Mesodermal cell (in vitro differentiated cells): ENCODE results near the gene EMC6.
"Not testable (repeated sequence)": the region's sequence is repeated elsewhere in the genome, so short reads cannot be mapped to it uniquely, and the experiment has no call there.

Experiments
- H3K27ac ChIP-seq: 2 replicates; pipeline ENCODE4 v1.7.0; 2013; ENCODE audit warnings: mild to moderate bottlenecking, low read depth, low read length, moderate library complexity; ENCODE audit not compliant: severe bottlenecking
- H3K36me3 ChIP-seq: 2 replicates; pipeline ENCODE4 v1.7.1; 2013; ENCODE audit warnings: mild to moderate bottlenecking, low read length, moderate library complexity; ENCODE audit not compliant: control insufficient read depth, insufficient read depth
- H3K4me1 ChIP-seq: one replicate; pipeline ENCODE4 v1.7.1; 2013; ENCODE audit warnings: mild to moderate bottlenecking, low read length; ENCODE audit not compliant: insufficient read depth, control insufficient read depth, poor library complexity, severe bottlenecking
- H3K4me3 ChIP-seq: 2 replicates; pipeline ENCODE4 v1.7.0; 2013; ENCODE audit warnings: low read length, control low read depth, mild to moderate bottlenecking; ENCODE audit not compliant: insufficient read depth, poor library complexity, severe bottlenecking; ENCODE audit errors: extremely low read depth
- H3K9me3 ChIP-seq: 2 replicates; pipeline ENCODE4 v1.7.1; 2013; ENCODE audit warnings: mild to moderate bottlenecking, low read length, moderate library complexity; ENCODE audit not compliant: control insufficient read depth
- WGBS, 2 experiments: methylation state at CpG; one replicate each; pipeline ENCODE4 v1.1.5; 2013; ENCODE audit warnings: missing lambda C conversion rate in 2 of 2; ENCODE audit not compliant: insufficient coverage in 2 of 2; 5-methylcytosine and 5-hydroxymethylcytosine counted together

Gene EMC6

DNA sequence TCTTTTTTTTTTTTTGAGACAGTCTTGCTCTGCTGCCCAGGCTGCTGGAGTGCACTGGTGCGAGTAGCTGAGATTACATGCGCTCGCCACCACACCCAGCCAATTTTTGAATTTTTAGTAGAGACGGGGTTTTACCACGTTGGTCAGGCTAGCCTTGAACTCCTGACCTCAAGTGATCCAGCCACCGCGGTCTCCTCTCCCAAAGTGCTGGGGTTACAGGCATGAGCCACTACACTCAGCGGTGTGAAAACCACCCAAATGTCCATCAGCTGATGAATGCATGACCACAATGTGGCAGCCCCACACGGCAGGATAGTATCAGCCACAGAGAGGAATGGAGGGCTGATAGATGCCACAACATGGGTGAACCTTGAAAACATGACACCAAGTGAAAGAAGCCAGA, 25.2 kb downstream of the EMC6 start:
- Histone ChIP-seq H3K9me3 (peaks cover 8% of the 10 kb centered on the region), H3K4me3 (no peak overlapping the region), H3K4me1 (peaks cover 8% of the 10 kb centered on the region), H3K36me3 (no peaks in the 10 kb centered on the region), H3K27ac (no peak overlapping the region)
- WGBS, 2 experiments = 93 to 94% methylated on average over 8 to 9 of the region's 9 CpGs

DNA sequence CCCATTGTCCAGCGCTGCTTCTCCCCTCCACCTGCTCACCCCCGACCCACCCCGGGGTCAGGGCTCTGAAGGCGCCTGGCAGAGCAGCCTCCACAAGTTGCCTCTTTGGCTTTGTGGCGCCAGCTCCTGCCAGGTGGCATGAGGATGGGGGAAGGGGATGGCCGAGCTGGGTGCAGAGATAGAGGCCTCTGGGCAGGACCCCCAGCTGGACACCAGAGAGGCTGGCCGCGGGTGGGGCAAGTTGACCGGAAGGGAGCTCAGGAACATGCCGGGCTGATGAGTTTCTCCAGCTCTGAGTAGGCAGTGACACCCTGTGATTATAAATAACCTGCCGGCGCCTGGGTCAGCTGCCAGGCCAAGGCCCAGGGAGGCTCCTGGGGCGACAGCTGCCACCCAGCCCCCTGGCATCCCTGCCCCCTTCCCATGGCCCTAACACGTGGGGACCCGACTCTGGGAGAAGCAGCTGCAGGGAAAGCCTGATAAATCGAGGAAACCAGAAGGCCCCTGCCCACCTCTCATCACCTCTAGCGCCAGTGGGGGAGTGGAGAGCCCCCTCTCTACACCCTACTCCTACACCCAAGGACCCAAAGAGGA, 26.6 kb downstream of the EMC6 start:
- Histone ChIP-seq H3K27ac (no peak overlapping the region), H3K4me3 (peak overlapping the region; percentile 36), H3K36me3 (no peaks in the 10 kb centered on the region), H3K9me3 (peaks cover 8% of the 10 kb centered on the region), H3K4me1 (peaks cover 8% of the 10 kb centered on the region)
- 19 to 32% methylated on average over 9 to 13 of the region's 17 CpGs for WGBS, 2 experiments

DNA sequence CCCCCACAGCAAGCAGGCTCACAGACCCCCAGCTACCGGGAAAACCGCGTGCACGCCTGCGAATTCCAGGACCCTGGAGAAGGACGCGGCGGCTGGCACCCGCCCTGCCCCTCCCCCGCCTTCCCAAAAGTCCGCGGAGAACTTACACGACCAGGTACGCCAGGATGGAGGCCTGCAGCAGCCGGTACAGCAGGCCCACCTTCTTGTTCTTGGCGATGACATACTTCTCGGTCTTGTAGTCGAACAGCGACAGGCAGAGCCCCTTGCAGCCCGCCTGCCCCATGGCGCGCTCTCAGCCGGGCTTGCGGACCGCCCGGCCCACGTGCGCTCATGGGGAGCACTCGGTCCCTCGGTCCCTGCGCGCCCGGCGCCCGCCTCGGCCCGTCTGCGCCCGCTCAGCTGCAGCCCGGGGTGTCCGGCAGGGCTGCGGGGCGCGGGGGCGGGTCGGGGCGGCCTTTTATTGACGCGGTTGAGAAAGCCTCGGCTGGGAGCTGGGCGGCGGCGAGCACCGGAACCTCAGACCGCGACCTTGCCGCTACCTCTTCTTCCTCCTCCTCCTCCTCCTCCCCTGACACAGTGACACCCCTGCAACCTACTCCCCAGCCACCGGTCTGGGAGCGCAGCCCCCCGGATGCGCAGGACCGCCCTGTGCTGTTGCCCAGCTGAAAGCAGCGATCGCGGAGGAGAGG, 27.3 kb downstream of the EMC6 start, which contains the start of gene P2RX5:
Gene P2RX5, minus strand, starts transcription at position 433 of the 689 bp plus-strand sequence. Its CDS starts 150 bp downstream, at position 283.
- Histone ChIP-seq H3K4me1 (peaks cover 8% of the 10 kb centered on the region), H3K9me3 (peaks cover 8% of the 10 kb centered on the region), H3K27ac (no peak within 1 kb of the TSS), H3K4me3 (peak within 1 kb of the TSS; percentile 36), H3K36me3 (no peaks in the 10 kb centered on the region)
- WGBS, 2 experiments = 1% methylated on average over 40 to 50 of the region's 65 CpGs

DNA sequence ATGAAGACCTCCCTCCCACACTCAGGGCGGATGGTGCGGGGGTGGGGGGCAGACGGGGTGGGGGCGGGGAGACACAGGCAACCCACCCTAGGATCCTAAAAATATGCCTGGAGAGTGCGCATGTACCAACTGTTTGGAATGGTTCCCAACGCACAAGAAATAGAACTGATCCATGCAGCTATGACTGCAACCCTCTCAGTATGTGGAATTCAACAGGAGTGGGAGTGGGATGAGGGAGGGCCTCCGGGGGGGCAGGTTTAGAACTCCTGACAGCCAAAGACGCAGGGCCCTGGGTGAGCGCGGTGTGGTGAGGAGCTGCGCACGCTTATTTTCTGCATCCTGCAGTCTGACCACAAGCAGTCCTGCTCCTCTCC, 28.5 kb downstream of the EMC6 start:
- H3K4me3 ChIP-seq = no peak overlapping the region
- H3K27ac ChIP-seq = no peak overlapping the region
- peaks cover 8% of the 10 kb centered on the region for H3K4me1 ChIP-seq
- H3K36me3 ChIP-seq = no peaks in the 10 kb centered on the region
- 69 to 89% methylated on average over 9 to 10 of the region's 12 CpGs for WGBS, 2 experiments
- peaks cover 8% of the 10 kb centered on the region for H3K9me3 ChIP-seq

DNA sequence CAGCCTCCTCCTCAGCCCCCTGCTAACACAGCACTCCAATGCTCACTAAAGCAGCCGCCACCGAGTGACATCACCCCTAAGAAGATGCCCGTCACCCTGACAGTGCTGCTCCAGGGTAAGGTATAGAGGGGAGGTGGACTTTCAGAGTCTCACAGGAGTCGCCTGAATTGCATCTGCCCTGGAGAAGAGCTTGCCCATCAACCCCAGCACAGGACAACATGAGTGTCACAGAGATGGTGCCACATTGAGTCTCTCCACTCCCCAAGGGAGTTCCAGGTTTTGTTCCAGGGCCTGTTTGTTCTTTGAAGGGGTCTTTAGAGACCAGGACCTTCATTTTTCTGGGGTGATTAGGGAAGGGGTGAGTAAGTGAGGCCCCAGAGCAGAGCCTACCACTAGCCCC, 29.5 kb downstream of the EMC6 start:
- 93 to 100% methylated on average over 1 to 2 of the region's 4 CpGs for WGBS, 2 experiments
- Histone ChIP-seq H3K9me3 (peaks cover 8% of the 10 kb centered on the region), H3K4me1 (peaks cover 8% of the 10 kb centered on the region), H3K4me3 (no peak overlapping the region), H3K36me3 (no peaks in the 10 kb centered on the region), H3K27ac (no peak overlapping the region)

DNA sequence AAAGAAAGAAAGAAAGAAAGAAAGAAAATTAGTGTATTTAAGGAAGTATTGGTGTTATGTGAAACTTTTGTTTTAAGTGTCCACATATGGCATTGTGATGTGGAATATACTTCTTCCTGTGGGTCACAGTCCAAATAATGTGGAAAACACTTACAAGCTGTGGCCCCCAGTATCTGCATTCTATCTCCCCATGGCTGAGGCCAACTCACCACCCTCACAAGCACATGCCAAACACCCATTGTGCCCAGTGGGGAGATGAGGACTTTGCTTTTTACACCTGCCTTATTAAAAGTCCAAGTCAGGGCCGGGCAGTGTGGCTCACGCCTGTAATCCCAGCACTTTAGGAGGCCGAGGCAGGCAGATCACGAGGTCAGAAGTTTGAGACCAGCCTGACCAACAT, 31.3 kb downstream of the EMC6 start:
- Histone ChIP-seq H3K36me3 (no peaks in the 10 kb centered on the region), H3K27ac (no peak overlapping the region), H3K4me1 (peaks cover 8% of the 10 kb centered on the region), H3K9me3 (peaks cover 8% of the 10 kb centered on the region), H3K4me3 (no peak overlapping the region)
- 93 to 96% methylated on average over 3 to 4 of the region's 4 CpGs for WGBS, 2 experiments

DNA sequence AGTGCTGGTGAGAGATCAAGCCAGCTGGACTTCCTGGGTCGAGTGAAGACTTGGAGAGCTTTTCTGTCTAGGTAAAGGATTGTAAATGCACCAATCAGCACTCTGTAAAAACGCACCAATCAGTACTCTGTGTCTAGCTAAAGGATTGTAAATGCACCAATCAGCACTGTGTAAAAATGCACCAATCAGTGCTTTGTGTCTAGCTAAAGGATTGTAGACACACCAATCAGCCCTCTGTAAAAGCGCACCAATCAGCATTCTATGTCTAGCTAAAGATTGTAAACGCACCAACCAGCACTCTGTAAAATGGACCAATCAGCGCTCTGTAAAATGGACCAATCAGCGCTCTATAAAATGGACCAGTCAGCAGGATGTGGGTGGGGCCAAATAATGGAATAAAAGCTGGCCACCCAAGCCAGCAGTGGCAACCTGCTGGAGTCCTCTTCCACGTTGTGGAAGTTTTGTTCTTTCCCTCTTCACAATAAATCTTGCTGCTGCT, 33.5 kb downstream of the EMC6 start:
- WGBS, 2 experiments = 88 to 94% methylated on average over 3 to 7 of the region's 7 CpGs

DNA sequence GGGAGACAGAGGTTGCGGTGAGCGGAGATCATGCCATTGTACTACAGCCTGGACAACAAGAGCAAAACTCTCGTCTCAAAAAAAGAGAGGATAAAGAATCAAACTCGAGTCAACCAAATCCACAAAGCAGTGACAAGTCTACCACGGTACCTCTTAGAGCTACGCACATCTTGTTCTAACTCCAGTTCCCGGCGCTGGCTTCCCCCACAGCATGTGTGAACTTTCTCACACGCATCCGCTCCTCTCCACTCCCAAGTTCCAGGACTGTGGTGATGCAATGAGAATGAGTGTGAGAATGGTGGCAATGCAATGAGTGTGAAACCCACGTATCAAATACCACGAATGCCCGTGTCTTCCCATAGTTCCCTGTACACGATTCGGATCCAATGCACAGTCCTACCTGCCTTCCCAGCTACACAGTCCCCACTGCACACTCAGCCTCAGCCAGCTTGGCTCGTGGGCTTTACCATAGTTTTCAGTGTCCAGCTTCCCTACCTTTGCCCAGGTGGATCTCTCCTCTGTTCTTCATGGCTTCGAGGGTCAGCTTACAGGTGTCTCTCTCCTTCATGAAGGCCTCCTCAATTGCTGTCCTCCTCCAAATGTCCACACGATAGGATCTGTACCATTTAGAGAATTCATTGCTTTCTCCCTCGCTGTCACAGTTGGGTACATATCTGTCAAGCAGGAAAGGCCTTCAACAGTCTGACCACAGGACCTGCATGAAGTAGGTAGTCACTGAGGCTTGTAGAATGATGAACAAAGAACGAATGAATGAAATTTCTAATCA, 36.5 kb downstream of the EMC6 start:
- Histone ChIP-seq H3K36me3 (no peaks in the 10 kb centered on the region), H3K4me3 (no peak overlapping the region), H3K4me1 (no peaks in the 10 kb centered on the region), H3K9me3 (no peaks in the 10 kb centered on the region), H3K27ac (no peak overlapping the region)
- WGBS, 2 experiments = 83 to 88% methylated on average over 16 of the region's 20 CpGs

More for the DNA sequence above, 33.5 kb downstream of the EMC6 start:
- not testable (repeated sequence) for H3K36me3 ChIP-seq, H3K4me3 ChIP-seq, H3K27ac ChIP-seq, H3K4me1 ChIP-seq, H3K9me3 ChIP-seq

DNA sequence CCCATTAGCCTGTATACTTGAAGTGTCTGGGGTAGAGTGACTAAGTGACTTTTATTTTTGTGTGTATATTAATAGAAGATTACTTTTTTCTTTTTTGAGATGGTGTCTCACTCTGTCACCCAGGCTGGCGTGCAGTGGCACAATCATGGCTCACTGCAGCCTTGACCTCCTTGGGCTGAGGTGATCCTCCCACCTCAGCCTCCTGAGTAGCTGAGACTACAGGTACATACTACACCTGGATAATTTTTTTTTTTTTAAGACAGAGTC, 37.0 kb downstream of the EMC6 start:
- not testable (repeated sequence) for H3K4me1 ChIP-seq, H3K36me3 ChIP-seq, H3K4me3 ChIP-seq, H3K27ac ChIP-seq, H3K9me3 ChIP-seq
- 75 to 100% methylated on average over 1 of the region's 1 CpG for WGBS, 2 experiments

DNA sequence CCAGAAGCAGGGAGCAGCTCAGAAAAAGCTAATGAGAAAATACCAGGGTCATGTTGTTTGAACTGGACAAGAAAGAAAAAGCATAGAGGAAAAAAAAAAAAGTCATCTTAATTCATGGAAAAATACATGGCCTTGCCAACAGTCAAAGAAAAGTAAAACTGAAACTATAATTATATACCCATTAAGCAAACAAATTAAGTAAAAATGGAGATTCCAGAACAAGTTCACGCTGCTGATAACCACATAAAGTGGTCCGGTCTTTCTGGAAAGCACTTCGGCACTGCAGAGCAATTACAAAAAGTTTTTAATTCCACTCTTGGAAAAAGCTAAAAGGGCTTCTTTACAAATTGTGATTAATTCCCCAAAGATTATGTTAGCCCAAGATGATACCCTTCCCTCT, 39.8 kb downstream of the EMC6 start:
- Histone ChIP-seq H3K36me3 (peaks cover 18% of the 10 kb centered on the region), H3K27ac (no peak overlapping the region), H3K9me3 (no peaks in the 10 kb centered on the region), H3K4me3 (no peak overlapping the region), H3K4me1 (no peaks in the 10 kb centered on the region)
- WGBS, 2 experiments = 94 to 100% methylated on average over 3 of the region's 3 CpGs
